Measurements from ENCODE around the gene CLCN7. TPM values are rescaled to one million over a fixed set of nuclear protein-coding genes. Genes with fewer than 3 reads are reported as not detected.
"Not testable (repeated sequence)": the region's sequence is repeated elsewhere in the genome, so short reads cannot be mapped to it uniquely, and the experiment has no call there.

Gene CLCN7
- total RNA-seq, 1 donor from 2014 or later = 53.9 TPM

DNA sequence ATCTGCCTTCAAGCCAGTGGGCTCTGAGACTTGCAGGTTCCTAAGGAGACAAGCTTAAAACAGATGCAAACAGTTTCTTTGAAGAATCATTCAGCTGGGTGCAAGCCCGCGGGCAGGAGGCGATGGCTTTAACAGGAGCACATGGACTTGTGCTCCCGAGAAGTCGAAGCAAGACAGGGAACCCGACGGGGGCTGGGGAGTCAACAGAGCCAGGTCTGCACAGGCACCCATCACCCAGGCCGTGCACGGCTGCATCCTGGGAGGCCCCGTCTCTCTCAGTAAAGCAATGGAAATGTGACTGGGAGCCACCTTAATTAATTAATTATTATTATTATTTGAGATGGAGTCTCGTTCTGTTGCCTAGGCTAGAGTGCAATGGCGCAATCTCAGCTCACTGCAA is 14.2 kb upstream of the CLCN7 start:
- intact Hi-C loops (cut with micrococcal nuclease) = no loop called here

DNA sequence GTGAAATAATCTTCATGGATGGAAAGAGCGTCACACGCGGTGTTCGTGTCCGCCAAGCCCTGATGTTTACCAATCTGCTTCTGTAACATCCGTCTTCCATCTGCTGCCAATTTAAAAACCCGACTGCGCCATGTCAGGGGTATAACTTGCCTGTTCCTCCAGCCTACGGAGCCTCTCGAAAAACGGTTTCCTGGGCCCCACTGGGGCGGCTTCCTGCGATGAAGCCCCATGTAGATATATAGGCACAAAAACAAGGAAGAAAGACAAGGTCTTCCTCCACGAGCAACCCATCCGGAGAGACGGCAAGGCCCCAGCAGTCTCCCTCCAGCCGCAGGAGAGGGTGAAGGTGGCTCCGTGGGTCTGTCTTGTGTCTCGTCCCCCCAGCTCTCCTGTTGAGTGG is 13.8 kb upstream of the CLCN7 start, which contains the start of gene PTX4:
TSS of gene PTX4 (minus strand) at position 326 of the 400 bp plus-strand sequence. CDS start at position 291, 35 bp downstream.
- intact Hi-C loops (cut with micrococcal nuclease) = no loop called here

DNA sequence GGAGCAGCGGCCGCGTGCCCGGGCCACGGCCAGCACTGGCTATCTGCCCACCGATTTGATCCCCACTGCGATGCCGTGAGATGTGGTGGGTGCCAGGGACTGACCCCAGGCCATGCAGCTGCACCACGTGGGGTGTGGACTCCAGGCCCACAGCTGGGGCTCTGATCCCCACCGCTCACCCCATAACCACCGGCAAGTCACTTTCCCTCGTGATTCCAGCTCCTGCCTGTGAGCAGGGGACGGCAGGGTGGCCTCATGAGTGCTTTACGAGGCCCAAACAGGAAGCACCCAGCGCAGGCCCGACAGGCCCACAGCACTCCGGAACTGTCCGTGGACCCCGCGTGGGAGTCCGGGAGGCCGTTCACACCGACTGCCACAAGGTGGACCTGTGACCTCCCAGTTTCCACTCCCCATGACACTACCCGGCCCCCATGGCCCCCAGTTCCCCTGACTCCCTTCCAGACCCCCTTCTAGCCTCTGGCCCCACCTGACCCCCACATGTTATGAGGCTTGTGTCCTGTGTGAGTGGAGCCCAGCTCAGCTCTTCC is 13.3 kb upstream of the CLCN7 start:
- intact Hi-C loops (cut with micrococcal nuclease) = no loop called here

DNA sequence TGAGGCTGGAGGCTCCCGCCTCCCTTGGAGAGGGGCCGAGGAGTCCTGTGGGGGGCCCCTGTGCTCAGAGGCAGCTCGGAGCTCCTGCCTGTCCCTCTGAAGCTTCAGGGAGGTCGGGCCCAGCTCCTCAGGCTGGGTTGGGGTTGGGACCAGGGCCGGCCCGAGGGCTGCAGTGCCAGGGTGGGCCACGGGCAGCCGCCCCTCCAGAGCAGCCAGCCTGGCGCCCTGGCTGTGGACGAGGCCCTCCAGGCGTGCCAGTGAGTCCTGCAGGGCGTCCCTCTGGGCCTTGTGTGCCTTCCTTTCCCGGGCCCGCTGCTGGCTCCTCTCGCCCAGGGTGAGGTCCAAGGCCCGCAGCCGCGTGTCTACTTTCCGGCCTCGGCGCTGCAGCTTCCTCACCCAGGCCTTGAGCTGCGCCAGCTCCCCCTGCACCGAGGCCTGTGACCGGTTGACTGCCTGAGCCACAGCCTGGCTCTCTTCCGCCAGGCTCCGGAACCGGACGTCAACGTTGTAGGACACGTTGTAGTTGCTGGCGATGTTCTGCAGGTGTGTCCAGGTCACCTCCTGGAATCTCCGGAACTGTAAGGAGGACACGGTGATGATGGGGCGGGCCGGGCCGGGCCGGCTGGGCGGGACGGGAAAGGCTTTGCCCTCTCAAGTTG is 12.7 kb upstream of the CLCN7 start:
- intact Hi-C loops (cut with micrococcal nuclease) = no loop called here

DNA sequence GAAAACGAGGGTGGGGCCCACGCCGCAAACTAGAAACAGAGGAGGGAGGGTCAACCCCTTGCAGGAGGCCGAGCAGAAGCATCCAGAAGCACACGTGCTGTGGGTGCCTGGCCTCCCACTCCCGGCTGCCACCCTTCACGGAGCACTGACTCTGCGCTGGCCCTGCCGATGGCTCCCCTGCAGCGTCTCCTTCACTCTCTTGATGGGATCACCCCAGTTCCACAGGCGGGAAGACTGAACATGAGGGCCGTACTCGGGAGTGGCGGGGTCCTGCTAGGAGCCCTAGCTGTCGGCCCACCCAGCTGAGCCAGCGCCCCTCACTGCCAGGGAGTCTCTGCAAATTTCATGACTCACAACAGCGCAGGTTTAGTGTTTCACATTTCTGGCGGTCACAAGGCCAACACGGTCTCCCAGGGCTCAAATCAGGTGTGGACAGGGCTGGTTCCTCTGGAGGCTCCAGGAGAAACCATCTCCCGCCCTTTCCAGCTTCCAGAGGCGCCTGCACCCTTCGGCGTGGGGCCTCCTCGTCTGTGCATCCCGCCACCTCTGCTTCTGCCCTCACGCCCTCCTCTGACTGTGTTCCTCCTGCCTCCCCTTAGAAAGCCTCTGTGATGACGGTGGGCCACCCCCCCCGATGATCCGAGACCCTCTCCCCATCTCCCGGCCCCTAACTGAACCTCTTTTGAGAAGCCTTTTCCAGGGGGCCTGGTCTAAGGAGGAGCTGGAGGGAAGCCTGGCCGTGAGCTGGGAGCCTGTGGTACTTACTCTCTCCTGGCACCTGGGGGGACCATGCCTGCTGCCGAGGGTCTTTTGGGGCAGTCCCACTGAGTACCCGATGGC is 11.9 kb upstream of the CLCN7 start:
- intact Hi-C loops (cut with micrococcal nuclease) = no loop called here

DNA sequence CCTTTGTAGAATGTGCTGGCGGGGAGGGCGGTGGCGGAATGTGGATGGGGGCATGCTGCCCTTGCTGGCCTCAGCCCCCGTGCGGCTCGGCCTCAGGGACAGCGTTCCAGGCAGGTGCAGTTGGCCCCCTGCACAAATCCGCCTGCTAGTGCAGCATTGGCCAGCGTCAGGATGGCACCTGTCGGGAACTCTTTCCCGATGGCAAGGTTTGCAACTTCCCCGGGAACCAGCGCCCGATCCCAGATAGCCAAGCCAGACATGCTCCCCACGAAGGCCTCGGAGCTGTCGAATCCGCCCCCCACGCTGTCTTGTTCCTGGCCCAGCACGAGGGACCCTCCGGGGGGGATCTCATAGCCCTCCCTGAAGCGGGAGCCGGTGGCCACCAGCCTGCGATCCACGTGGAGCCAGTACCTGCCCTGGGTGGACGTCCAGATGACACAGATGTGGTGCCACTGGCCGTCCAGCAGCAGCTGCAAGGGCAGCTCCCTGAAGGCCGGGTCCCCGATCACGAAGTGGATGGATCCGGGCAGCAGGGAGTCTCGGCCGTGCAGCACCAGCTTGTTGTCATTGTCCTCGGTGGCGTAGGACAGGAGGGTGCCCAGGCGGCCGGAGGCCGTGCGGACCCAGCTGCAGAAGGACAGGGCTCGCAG is 11.1 kb upstream of the CLCN7 start:
- intact Hi-C loops (cut with micrococcal nuclease) = no loop called here

DNA sequence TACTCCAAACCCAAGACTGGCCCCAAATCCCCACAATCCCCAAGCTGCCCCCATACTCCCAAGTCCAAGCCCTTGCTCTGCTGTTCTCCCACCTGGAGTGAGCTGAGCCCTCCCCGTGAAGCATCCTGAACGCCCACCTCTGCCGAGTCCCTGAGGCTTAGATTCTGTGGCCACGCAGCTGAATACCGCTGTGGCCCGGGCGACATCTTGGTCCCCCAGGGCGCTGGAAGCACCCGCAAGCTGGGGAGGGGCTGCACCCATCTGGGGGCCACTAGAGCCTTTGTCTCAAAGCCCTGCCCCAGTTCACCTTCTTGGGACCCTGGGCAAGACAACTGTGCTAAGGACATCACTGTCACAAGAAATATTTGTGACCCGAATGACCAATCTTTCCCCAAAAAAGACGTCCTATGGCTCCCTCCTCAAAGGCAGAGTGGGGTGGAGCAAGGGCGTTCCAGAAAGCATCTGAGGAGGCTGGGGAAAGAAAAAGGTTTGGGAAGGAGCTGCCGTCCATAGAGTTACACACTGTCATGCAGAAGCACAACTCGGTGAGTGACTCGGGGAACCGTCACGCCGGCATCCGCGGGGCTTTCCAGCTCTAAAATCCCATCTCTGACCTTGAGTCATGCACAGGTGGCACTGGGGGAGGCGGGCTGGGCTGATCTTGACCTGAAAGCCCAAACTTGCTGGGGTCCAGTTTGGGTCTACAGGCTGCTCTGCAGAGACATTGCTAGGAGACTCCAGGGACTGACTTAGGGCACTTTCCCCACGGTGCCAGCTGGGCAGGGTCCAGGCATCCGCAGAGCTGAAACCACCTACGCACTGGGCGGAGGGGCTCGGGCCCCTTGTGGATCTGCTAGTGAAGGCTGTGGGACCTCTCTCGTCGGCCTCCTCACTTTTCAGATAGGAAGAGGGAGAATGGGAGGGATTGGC is 7.3 kb upstream of the CLCN7 start:
- intact Hi-C loops (cut with micrococcal nuclease) = no loop called here

DNA sequence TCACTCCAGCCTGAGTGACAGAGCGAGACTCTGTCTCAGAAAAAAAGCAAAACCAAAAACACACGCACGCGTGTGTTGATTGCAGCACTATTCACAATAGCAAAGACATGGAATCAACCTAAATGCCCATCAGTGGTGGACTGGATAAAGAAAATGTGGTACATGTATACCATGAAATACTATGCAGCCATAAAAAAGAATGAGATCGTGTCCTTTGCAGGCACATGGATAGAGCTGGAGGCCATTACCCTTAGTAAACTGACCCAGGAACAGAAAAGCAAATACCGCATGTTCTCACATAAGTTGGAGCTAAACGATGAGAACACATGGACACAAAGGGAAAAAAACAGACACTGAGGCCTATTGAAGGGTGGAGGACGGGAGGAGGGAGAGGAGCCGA is 4.1 kb upstream of the CLCN7 start:
- intact Hi-C loops (cut with micrococcal nuclease) = loop anchor here (5.0 kb wide), 2 partner anchors 53 to 133 kb away; partner anchors contain the start of genes CRAMP1, IFT140 and TMEM204

DNA sequence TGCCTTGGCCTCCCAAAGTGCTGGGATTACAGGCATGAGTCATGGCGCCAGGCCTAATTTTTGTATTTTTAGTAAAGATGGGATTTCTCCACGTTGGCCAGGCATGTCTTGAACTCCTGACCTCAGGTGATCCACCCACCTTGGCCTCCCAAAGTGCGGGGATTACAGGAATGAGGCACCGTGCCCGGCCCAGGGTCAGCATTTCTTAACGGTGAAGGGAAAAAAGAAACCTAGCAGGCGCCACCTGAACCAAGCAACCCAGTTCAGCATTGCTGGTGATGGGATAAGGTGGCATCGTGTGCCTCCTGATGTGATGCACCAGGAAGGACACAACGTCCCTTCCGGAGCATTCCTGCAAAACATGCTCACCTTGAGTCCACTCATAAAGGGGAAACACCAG is 2.2 kb upstream of the CLCN7 start:
- intact Hi-C loops (cut with micrococcal nuclease) = loop anchor here (5.0 kb wide), 2 partner anchors 55 to 135 kb away; partner anchors contain the start of genes CRAMP1, IFT140 and TMEM204

DNA sequence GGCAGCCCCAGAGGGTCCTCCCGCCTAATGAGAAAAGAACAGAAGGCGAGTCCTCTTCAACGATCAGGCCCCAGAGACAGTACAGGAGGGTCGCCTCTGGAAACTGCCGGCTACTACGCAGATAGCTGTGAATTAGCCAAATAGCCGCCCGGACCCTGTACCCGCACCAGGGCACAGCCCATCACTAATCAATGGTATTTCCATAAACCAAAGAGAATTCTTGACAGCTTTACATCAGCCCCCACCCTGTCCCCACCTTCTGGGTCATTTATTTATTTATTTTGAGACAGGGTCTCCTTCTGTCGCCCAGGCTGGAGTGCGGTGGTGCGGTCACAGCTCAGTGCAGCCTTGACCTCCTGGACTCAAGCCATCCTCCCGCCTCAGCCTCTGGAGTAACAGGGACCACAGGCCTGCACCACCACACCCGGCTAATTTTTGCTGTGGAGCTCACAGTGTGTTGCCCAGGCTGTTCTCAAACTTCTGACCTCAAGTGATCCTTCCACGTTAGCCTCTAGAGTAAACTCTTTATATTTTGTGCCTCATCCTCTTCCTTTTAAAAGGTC is 805 bp upstream of the CLCN7 start:
- intact Hi-C loops (cut with micrococcal nuclease) = loop anchor here (2.0 to 5.0 kb wide), 4 partner anchors 17 to 137 kb away; partner anchors contain the start of genes CRAMP1, IFT140, TELO2 and TMEM204

DNA sequence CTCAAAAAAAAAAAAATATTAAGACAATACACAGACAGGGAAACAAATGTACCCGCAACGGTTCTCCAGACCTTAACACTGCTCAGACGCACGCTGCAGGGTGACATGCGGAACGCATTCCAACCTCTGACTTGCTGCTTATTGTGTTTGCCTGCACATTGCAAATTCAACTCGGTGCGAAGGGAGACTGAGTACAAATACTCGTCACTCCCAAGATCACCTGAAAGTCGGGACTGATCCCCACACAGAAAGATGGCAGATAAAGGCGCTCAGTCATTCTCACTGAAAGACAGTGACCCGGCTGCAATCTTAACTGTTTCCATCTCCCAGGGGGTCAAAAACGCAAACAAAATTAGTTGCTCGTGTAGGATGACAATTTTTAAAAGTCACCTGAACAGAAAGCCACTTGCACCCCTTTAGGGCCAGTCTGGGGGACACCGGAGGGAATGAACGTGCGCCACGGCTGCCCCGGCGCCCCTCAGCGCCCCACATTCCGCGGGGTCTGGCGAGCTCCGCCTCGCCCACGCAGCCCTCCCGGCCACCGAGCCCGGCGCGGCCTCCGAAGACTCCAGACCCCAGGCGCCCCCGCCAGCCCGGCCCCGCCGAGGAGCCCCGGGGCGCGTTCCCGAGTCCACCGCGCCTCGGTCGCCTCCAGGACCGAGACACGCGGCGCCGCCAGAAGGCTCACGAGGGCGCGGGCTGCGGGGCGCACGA is 589 bp downstream of the CLCN7 start:
- intact Hi-C loops (cut with micrococcal nuclease) = loop anchor here (2.0 kb wide), 2 partner anchors 19 to 53 kb away; partner anchors contain the start of genes TELO2 and UQCC4

DNA sequence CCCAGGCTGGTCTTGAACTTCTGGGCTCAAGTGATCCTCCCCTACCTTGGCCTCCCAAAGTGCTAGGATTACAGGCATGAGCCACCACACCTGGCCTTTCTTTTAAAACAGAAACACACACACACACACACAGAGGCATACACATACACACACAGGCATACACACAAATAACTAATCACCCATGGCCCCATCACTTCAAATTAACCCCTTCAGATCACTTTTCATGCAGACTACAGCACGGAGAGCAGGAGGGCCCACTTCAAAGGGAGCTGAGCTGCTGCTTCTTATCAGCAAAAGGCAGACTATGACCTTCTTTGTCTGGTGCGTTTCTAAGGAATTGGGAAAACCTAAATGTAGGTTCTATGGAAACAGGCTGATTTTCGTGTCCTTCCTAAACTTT is 1.9 kb downstream of the CLCN7 start:
- intact Hi-C loops (cut with micrococcal nuclease) = no loop called here

DNA sequence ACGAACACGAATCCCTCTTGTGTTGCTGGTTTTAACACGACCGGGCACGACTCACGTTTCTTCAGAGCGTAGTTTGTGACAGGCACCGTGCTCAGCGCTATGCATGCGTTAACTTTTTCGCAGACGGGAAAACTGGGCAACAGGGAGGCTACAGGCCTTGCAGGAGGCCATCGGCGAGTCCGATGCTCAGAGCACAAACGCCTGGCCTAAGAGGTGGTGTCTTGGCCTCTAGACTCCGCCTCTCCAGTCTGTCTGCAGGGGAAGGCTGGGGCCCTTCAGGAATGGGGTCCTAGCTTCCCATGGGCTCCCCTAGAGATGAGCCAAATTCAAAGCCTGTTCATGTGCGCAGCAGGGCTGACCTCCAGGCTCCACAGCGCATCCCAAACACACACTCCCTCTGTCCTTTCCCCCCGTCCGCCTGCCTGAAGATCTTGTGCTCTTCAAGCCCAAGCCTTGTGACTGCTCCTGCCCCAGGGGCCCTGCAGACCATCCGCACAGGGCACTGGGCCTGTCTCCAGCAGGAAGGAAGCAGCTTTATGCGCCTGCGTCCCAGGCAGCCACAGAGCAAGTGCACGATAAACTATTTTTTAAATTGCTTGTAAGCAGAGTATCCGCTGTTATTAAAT is 3.1 kb downstream of the CLCN7 start:
- intact Hi-C loops (cut with micrococcal nuclease) = no loop called here

DNA sequence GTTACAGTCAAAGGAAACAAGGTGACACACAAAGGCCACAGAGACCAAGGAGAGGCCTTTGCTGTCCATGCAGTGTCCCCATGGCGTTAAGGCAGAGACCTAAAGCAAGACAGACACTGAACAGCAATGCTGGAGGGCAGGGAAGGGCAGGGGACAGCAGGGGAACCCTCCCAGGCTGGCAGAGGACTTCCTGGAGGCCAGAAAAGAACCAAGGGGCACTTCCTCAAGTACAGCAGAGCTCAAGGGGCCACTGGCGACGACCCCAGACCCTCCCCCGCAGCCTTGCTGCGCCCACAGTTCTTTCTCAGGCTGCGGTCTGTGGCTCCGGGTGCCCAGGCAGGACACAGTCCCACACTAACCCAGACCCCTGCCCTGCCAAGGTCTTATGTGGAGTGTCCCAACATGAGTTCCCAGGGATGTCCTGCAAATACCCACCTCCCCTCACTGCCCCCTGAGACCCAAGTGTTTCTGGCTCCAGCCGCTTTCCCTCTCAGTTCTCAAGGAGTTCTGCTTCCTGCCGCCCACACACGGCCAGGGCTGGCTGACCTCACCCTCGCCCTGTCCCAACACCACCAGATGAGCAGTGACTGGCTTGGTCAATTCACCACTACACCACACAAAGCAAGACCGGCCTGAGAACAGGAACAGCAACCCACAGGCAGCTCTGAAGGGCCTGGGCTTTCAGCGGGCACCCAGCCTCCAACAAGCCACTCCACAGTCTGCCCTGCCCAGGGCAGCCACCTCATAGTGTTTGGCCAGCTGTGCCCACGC is 4.2 kb downstream of the CLCN7 start:
- intact Hi-C loops (cut with micrococcal nuclease) = no loop called here

DNA sequence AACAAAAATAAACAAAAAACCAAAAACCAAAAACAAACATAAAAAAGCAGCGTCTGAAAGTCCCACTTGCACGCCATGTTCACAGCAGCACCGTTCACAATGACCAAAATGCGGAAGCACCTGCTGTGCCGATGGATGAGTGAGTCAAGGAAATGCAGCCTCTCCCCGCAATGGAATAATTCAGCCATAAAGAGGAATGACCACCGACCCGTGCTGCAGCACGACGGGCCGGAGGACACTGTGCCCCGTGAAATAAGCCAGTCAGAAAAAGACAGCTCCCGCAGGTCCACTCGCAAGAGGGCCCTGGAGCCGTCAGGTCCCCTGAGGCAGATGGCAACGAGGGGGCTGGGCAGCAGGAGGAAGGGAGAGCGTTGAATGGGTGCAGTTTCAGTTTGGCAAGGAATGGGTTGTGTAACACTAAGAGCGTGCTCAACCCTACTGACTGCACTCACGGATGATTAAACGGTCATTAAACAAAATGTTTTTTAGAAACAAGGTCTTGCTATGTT is 5.1 kb downstream of the CLCN7 start:
- intact Hi-C loops (cut with micrococcal nuclease) = no loop called here

DNA sequence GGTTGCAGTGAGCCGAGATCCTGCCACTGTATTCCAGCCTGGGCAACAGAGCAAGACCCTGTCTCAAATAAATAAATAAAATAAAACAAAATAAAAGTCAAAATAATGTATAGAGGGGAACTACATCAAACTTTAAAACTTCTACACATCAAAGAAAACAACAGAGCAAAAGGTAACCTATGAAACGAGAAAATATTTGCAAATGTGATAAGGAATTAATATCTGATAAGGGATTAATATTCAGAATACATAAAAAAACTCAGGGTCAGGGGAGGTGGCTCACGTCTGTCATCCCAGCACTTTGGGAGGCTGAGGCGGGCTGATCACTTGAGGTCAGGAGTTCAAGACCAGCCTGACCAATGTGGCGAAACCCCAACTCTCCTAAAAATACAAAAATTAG is 5.7 kb downstream of the CLCN7 start:
- intact Hi-C loops (cut with micrococcal nuclease) = not testable (repeated sequence)

DNA sequence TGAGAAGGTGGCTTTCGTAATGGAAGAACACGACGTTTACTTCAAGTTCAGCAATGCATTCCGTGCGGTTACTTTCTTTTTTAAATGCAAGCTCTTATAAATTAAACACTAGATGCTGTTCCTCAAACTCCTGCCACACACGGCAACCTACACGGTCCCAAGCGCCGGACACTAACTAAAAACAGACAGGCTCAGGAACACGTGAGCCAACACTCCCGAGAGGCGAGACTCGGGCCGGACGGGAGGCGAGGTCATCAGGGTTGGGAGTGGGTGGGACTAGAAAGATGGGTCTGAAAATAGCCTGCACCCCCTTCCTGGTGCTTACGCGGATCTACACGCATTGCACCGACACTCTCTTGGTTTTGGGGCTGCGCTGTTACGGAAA is 6.4 kb downstream of the CLCN7 start:
- intact Hi-C loops (cut with micrococcal nuclease) = no loop called here

DNA sequence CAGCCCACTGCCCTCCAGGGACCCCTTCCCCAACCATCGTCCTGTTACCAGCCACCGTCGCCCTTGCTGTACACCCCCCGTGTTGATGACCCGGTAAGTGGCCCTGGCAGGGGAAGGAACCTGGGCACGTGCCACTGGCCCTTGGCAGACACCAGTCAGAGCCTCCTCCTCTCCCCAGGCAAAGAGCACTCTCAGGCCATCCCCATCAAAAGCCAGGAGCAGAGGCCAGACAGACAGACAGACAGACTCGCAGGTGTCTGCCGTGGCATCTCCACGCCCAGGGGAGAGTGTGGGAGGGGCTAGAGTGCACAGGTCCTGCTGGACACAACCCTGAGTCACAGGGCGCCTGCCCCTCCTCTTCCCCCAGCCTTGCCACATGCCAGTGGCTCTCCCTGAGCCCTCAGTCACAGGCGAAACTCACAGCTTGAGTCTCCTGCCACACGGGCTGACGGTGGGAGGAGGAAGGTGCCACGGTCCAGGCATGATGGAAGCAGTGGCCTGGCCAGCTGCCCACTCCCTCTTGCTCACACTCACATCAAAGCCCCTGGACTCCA is 7.8 kb downstream of the CLCN7 start:
- intact Hi-C loops (cut with micrococcal nuclease) = no loop called here

All from T-helper 2 cell treated with Interferon-gamma antibody and Interleukin-4, amounts not matched to agents 100 ng/mL and 5 ng/mL, for 36 hours (primary cell).